C4-2B (cell line): ENCODE data around the gene EPHA6.

Source experiments
- ZFX ChIP-seq: fragments of 450-650 bp; IDR thresholded peaks from 2 replicates; pipeline ENCODE4 v1.6.1; 2017
- TF ChIP-seq, protein P1 (sequence below): fragments of 450-650 bp; conservative IDR thresholded peaks from 2 replicates; pipeline ENCODE4 v1.5.1; 2017; ENCODE audit warnings: mild to moderate bottlenecking

DNA sequence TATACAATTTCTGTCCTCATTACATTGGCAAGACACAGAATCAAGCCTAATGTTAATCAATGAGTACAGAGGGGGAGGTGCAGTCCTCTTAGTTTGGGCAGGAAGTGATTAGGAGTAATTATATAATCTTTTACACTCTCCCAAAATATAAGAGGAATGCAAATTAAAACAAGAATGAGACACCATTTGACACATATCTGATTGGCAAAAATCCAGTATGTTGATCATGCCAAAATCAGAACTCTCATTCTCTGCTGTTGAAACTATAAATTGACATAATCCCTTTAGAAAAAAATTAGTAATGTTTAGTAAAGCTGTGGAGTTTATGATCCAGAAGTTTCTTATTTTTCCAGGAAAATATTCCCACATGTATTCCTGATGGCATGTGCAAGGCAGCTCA lies 373.4 kb downstream of the EPHA6 start:
- TF ChIP-seq, protein P1, sequence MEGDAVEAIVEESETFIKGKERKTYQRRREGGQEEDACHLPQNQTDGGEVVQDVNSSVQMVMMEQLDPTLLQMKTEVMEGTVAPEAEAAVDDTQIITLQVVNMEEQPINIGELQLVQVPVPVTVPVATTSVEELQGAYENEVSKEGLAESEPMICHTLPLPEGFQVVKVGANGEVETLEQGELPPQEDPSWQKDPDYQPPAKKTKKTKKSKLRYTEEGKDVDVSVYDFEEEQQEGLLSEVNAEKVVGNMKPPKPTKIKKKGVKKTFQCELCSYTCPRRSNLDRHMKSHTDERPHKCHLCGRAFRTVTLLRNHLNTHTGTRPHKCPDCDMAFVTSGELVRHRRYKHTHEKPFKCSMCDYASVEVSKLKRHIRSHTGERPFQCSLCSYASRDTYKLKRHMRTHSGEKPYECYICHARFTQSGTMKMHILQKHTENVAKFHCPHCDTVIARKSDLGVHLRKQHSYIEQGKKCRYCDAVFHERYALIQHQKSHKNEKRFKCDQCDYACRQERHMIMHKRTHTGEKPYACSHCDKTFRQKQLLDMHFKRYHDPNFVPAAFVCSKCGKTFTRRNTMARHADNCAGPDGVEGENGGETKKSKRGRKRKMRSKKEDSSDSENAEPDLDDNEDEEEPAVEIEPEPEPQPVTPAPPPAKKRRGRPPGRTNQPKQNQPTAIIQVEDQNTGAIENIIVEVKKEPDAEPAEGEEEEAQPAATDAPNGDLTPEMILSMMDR: no peak
- TF ChIP-seq ZFX: no peak
